ENCODE measurements around the gene MS4A1. TPM values are rescaled to one million over a fixed set of nuclear protein-coding genes. Genes with fewer than 3 reads are reported as not detected.
"Not testable (repeated sequence)": the region's sequence is repeated elsewhere in the genome, so short reads cannot be mapped to it uniquely, and the experiment has no call there.

Gene MS4A1
- polyA plus RNA-seq, 3 donors: 0.31 to 0.54 (median 0.50) TPM

DNA sequence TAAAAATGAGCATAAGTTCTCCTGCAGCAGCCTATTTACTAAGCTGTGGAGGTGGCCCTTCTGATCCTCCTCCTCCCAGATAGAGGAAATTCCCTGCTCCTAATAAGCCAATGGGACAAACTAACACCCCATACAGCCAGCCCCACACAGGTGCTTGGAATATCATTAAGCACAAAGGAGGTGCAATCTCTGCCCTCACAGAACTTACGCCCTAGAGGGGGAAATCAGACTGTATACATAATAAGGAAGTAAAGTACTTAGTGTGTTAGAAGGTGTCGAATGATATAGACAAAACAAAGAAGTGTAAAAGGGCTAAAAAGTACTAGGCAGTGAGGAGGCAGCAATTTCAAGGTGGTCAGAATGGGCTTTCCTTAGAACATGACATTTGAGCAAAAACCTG lies 42.8 kb downstream of the MS4A1 start:
- no peak for DNase-seq (ENCODE audit: extremely low read depth in 1 of 11, low read depth in 9 of 11, low spot score in 4 of 11)

DNA sequence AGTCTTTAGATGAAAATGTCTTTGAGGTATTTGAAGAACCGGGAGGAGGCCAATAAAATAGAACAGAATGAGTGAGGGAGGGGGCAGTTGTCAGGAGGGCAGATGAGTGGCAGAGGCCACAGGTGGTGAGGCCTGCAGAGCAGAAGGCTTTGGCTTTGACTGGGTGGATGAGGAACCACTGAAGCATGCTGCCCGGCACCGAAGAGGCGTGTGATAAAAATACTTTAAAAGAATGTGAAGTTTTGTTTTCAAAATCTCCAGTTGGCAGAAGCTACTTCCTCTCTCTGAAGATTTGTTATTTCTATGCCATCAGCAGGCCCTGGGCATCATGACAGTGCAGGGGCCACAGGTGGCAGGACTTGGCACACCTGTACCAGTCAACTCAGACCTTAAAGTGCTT lies 43.2 kb downstream of the MS4A1 start:
- DNase-seq (ENCODE audit: extremely low read depth in 1 of 11, low read depth in 9 of 11, low spot score in 4 of 11): no peak

DNA sequence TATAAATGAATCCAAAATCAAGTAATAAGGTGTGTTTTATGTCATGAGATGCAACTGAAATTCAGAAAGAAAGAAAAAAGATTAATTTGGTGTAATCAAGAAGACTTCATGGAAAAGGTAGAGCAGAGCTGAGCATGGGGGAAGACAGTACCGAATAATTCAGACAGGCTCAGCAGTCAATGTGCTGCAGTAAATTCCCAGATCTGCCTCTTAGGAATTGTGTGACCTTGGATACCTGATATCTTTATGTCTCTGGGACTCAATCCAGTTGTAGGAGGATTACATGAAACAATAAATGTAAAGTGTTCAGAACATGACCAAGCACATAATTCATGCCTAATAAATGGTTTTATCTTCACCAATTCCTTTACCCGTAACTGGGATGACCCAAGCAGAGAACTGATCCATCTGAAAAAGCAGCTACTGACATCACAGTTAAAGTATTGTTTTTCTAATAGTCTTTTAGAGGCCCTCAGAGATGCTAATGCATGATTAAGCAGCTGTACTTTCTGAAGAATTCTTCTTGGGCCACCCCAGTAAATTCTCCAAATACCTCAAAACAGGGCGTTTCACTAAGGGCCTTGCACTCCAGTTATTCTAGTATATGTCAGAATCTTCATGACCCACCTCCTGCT lies 44.7 kb downstream of the MS4A1 start:
- DNase-seq (ENCODE audit: extremely low read depth in 1 of 11, low read depth in 9 of 11, low spot score in 4 of 11): no peak

DNA sequence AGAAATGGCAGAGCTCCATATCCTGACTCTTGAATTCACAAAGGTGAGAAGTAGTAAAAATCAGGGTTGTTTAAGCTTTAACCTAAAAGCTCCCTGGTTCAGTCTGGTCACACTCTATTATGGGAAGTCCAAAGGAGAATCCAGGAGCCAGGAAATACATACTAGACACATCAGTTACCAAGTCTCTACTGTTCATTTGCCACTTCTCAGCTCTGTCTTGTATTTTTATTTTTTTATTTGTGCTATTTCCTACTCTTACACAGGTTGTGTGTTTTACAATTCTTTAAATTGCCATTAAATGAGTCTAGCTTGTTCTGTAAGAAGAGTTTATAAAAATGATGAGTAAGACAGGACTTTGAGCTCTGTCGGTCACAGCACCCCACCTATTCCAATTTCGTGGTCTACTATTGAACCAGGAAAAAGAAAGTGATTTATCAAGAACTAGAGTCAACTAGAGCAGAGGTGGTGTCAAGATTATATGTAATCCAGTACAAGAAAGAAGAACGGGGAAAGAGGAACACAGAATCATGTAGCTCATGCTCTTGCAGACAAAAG lies 46.7 kb downstream of the MS4A1 start:
- no peak for DNase-seq (ENCODE audit: extremely low read depth in 1 of 11, low read depth in 9 of 11, low spot score in 4 of 11)

DNA sequence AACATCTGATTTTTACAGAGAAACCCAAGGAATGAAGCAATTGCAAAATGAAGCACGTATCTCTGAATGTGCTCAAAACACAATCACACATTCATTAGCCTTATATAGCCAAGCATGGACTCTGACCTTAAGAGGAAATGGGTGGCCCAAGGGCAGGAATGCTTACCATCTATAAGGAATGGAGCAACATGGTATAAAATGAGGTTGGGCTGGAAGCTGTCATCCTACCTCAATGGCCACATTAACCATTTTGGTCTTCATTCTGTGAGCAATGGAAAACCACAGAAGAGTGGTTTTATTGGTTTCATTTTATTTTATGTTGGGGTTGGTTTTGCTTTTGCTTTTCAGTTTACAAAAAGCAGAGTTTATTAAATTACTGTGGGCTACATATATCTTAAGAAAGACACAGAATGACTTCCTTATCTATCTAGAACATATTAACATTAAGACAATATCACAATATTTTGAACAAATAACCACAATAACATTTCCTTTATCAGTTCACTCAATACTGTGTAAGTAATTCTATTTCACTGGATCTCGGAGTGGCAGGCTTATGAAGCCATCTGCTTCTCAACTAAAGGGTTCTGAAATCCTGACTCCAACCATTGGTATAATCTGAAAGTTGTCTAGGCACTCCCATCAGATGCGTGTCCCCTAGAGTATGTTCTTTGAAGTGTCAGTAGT lies 48.7 kb downstream of the MS4A1 start:
- DNase-seq (ENCODE audit: extremely low read depth in 1 of 11, low read depth in 9 of 11, low spot score in 4 of 11): no peak

DNA sequence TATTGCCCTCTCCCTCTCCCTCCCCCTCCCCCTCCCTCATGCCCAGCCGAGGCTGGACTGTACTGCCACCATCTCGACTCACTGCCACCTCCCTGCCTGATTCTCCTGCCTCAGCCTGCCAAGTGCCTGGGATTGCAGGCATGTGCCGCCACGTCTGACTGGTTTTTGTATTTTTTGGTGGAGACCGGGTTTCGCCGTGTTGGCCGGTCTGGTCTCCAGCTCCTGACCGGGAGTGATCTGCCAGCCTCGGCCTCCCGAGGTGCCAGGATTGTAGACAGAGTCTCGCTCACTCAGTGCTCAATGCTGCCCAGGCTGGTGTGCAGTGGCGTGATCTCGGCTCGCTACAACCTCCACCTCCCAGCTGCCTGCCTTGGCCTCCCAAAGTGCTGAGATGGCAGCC lies 54.0 kb downstream of the MS4A1 start:
- not testable (repeated sequence) for DNase-seq (ENCODE audit: extremely low read depth in 1 of 11, low read depth in 9 of 11, low spot score in 4 of 11)

DNA sequence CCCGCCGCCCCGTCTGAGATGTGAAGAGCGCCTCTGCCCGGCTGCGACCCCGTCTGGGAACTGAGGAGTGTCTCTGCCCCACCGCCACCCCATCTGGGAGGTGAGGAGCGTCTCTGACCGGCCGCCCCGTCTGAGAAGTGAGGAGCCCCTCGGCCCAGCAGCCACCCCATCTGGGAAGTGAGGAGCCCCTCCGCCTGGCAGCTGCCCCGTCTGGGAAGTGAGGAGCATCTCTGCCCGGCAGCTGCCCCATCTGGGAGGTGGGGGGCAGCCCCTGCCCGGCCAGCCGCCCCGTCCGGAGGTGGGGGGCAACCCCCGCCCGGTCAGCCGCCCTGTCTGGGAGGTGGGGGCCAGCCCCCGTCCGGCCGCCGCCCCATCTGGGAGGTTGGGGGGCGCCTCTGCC lies 54.6 kb downstream of the MS4A1 start:
- not testable (repeated sequence) for DNase-seq (ENCODE audit: extremely low read depth in 1 of 11, low read depth in 9 of 11, low spot score in 4 of 11)

DNA sequence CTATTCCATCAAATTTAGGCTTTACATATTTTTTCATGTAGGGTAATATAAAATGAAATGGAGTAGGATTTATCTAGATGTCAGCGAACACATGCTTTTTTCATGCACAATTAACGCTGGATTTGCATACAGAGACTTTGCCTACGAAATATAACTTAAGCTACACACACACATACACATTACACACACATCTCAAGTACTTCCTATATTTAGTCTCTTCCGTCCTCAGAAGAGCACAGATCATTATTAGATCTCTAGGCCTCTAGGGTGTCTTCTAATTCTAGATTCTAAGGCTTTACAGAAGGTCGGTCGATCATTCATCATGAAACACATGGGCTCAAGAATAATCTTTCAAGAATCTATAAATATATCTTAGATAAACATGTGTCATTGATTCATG lies 55.7 kb downstream of the MS4A1 start:
- no peak for DNase-seq (ENCODE audit: extremely low read depth in 1 of 11, low read depth in 9 of 11, low spot score in 4 of 11)

DNA sequence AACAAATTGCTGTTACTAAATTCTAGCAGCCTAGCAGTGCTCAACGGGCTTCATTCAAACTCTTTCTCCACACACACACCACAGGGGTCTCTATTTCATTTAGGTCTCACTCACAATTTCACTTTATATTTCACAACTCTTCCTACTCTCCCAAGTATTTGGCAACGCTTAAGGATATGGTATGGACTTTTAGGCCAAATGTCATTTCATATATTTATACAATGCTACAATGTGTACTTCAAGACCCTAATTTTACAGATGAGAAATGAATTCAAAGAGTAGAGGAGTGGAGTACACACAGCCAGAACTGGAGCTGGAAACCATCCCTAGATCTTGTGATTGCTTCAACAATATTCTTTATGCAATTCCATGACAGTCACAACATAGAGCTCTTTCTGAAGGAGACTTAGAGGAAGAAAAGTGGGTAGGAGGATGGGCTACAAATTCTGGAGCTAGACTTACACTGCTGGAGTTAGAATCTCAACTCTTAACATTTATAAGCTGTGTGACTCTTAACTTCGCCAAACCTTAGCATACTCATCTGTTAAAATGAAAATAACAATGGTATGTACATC lies 57.1 kb downstream of the MS4A1 start:
- no peak for DNase-seq (ENCODE audit: extremely low read depth in 1 of 11, low read depth in 9 of 11, low spot score in 4 of 11)

DNA sequence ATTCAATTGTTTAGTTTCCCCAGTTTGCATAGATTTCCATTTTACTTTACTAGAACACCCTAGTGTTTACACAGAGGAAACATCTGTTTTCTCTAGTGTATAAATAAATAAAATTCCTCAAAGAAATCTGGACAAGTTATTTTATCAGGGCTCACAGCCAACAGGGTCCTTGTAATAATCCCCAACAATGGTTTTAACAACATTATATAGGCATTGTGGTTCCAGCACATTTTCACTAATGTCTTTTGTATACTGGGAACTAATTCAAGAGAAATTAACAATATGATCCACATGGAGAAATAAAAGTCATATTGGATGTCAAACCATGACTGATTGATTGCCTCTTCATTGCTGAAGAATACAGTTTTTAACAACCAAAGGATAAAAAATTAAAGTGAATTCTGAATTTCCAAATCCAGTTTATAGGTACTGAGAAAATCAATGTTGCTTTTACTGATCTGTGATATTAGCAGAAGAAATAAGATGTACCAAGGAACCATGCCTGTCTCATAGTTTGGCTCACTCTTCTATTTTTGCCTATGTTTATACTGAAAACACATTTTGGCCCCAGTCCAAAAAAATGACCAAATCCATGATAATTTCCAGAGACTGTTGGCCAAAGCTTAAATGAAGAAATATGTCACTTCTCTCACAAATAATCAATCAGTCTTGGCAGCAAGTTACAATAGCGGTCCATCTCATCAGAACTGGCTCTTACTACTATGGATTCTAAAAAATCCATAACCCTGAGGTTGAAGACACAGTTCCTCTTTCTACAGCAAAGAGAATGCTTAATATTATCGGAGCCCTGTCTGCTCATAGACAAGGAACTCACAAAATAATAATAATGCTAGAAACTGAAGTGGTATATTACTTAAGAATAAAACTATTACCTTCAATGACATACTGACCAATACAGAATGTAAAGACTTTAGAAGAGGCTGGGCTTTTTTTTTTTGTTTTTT lies 58.1 kb downstream of the MS4A1 start:
- no peak for DNase-seq (ENCODE audit: extremely low read depth in 1 of 11, low read depth in 9 of 11, low spot score in 4 of 11)

DNA sequence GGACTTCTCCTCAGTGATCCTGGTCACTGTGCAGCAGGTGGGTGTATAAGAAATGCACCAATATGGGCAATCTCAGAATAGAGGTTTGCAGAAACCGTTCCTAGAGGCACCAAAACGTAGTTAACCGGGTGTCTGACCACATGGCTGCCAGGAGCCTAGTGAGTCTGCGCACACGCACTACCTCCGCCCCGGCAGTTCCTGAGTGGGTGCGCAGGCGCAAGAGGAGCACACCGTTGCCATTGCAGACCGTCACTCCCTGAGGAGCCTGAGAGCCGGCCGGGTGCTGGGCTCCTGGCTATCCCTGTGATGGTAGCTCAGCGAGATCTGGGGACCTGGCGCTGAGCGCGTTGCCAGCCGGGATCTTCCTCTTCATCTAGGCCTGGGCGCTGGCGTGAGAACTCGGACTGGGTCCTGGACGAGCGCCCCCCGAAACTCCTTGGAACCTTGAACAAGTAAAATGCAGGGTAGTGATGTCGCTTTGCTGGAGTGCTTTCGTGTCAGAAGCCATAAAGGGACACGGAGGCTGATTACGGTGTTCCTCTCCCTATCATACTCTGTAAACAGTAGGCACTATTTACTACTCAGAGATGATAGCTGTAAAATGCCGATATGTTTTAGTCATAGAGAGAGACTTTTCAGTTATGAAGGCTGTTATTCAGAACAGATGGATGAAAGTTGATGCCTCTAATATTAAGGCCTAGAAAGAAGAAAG lies 59.7 kb downstream of the MS4A1 start, which contains the start of gene MS4A13:
Gene MS4A13, plus strand, starts transcription at position 249 of the 712 bp plus-strand sequence. CDS start 2,692 bp downstream, outside the sequence.
- DNase-seq (ENCODE audit: extremely low read depth in 1 of 11, low read depth in 9 of 11, low spot score in 4 of 11): no peak

Other genes with a start within 250 kb of the MS4A1 start
- gene MS4A4E, start 212.7 kb upstream of the MS4A1 start, polyA plus RNA-seq (ENCODE audit: insufficient read length in 3 of 3): 1 to 10 TPM in 1 of 3 donors, under 1 TPM in 2; 0.42 to 1.5 (median 0.72) TPM
- gene MS4A4A, start 175.2 kb upstream of the MS4A1 start, polyA plus RNA-seq (ENCODE audit: insufficient read length in 3 of 3): 10 to 100 TPM in 1 of 3 donors, 1 to 10 TPM in 2; 7.5 to 10.1 (median 8.0) TPM
- gene MS4A6E, start 128.6 kb upstream of the MS4A1 start, polyA plus RNA-seq (ENCODE audit: insufficient read length in 3 of 3): not detected
- gene MS4A7, start 77.3 kb upstream of the MS4A1 start, polyA plus RNA-seq (ENCODE audit: insufficient read length in 3 of 3): 10 to 100 TPM in 1 of 3 donors, 1 to 10 TPM in 2; 6.0 to 16.1 (median 6.8) TPM
- gene MS4A14, start 59.4 kb upstream of the MS4A1 start, polyA plus RNA-seq (ENCODE audit: insufficient read length in 3 of 3): under 1 TPM; 0.09 to 0.32 (median 0.27) TPM
- gene MS4A5, start 26.3 kb upstream of the MS4A1 start, polyA plus RNA-seq (ENCODE audit: insufficient read length in 3 of 3): under 1 TPM in 2 of 3 donors, not detected in 1; 0.23 to 0.44 TPM
- not detected for gene MS4A12, start 36.9 kb downstream of the MS4A1 start, polyA plus RNA-seq (ENCODE audit: insufficient read length in 3 of 3)
- not detected for gene MS4A13, start 59.5 kb downstream of the MS4A1 start, polyA plus RNA-seq (ENCODE audit: insufficient read length in 3 of 3)
- under 1 TPM in 1 of 3 donors, not detected in 2; 0.20 TPM for gene MS4A8, start 243.8 kb downstream of the MS4A1 start, polyA plus RNA-seq (ENCODE audit: insufficient read length in 3 of 3)